NCI-H446 (cell line): ENCODE results near the gene BTD.
"Not testable (repeated sequence)": the region's sequence is repeated elsewhere in the genome, so short reads cannot be mapped to it uniquely, and the experiment has no call there.

Experiments used
- DNase-seq, 2 experiments: peaks; one replicate each; lab custom pipeline; 2025; lab: John Stamatoyannopoulos, UW

BTD gene

GRCh38 chr3:15602816-15603215 is 1.3 kb downstream of the BTD start:
- not testable (repeated sequence) for DNase-seq

DNA sequence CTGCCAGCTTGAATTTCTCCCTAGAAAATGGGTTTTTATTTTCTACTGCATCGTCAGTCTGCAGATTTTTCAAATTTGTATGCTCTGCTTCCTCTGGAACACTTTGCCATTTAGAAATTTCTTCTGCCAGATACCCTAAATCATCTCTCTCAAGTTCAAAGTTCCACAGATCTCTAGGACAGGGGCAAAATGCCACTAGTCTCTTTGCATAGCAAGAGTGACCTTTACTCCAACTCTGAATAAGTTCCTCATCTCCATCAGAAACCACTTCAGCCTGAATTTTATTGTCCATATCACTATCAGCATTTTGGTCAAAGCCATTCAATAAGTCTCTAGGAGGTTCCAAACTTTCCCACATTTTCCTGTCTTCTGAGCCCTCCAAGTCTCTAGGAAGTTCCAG is 3.0 kb downstream of the BTD start:
- not testable (repeated sequence) for DNase-seq

GRCh38 chr3:15606434-15606891 is 4.9 kb downstream of the BTD start:
- no peak for DNase-seq

DNA sequence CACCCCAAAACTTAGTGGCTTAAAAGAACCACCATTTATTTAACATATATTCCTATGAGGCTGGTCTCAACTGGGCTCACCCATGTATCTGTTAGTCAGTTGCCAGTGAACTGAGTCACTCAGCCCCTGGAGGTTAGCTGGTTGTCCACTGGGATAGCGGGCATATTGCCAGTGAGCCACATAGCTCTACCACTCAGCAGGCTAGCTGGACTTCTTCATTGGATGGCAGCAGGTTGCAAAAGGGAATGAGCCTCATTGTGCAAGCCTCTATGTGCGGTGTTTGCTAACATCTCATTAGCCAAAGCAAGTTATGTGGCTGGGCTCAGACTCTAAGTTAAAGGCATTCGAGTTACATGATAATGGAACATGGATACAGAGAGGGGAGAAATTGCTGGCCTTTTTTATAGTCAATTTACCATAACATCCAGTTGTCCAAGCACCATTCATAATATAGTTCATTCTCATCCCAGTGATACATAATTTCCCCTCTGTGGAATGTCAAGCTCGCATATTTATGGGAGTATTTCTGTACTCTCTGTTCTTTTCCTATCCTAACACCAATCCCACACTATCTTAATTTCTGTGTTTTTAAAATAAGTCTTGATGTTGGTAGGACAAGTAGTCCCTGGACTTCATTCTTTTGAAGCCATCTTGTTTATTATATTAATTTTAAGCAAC is 8.7 kb downstream of the BTD start:
- DNase-seq: no peak

GRCh38 chr3:15611018-15611417 is 9.5 kb downstream of the BTD start:
- DNase-seq: no peak

- no peak for DNase-seq
Measured at GRCh38 chr3:15612001-15612400, 10.5 kb downstream of the BTD start.

DNA sequence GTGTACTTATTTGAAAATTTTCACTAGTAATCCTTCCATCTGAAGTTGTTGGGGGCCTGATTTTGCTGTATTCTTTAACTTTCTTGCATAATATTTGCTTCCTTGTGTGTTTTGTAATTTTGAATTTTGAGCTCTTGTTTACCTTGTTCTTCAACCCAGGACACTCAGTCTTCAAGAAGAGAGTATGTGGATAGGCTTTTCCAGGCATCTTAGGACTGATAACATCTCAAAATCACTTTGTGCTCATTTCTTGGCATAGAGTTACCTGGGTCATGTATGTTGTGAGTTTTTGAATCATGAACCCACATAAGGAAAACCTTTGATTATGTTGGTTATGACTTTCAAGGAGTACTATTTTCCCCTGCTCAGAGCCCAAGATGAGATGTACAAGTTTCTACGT is 13.4 kb downstream of the BTD start:
- no peak for DNase-seq

DNA sequence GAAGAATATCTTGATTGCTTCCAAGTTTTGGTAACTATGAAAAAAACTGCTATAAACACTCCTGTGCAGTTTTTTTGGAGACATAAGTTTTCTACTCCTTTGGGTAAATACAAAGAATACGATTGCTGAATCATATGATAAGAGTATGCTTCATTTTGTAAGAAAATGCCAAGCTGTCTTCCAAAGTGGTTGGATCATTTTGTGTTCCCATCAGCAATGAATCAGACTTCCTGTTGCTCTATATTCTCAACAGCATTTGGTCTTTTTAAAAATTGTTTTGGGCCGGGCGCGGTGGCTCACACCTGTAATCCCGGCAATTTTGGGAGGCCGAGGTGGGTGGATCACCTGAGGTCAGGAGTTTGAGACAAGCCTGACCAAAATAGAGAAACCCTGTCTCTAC is 14.5 kb downstream of the BTD start:
- no peak for DNase-seq

- not testable (repeated sequence) for DNase-seq
Measured at GRCh38 chr3:15619659-15620464, 18.3 kb downstream of the BTD start.

DNA sequence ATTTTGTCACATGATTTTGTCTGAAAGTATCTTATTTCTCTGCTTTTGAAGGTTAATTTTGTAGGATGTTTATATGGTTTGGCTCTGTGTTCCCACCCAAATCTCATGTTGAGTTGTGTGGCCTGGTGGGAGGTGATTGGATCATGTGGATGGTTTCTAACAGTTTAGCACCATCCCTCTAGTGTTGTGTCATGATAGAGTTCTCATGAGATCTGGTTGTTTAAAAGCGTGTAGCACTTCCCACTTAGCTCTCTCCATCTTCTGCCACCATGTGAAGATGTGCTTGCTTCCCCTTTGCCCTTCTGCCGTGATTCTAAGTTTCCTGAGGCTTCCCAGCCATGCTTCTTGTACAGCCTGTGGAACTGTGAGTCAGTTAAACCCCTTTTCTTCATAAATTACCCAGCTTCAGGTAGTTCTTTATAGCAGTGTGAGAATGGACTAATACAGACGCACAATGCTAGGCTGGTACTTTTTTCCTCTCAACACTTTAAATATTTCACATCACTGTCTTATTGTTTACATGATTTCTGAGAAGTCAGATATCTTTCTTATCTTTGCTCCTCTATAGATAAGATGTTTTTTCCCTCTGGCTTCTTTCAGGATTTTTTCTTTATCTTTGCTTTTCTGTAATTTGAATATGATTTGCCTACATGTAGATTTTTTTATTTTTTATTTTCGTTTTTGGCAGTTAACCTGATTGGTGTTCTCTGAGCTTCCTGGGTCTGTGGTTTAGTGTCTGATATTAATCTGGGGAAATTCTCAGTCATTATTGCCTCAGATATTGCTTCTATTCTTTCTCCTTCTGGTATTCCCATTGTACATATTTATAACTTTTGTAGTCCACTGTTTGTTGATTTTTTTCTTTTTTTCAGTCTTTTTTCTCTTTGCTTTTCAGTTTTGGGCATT is 22.2 kb downstream of the BTD start:
- DNase-seq: no peak

DNA sequence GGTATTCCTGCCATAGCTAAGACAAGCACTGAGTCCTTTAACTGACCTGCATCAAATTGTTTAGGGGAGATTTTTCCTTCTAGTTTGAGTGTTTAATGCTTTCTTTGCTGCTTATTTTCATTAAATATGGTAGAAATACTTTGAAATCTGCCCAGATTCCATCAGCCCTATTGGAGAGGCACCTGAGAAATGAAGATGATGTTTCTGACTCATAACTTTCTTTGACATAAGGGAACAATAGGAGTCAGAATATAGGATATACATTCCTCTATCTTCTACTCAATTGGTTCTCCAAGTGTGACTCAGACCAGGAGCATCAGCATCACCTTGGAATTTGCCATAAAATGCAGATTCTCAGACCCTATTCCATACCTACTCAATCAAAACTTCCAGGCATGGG is 27.4 kb downstream of the BTD start:
- no peak for DNase-seq

DNA sequence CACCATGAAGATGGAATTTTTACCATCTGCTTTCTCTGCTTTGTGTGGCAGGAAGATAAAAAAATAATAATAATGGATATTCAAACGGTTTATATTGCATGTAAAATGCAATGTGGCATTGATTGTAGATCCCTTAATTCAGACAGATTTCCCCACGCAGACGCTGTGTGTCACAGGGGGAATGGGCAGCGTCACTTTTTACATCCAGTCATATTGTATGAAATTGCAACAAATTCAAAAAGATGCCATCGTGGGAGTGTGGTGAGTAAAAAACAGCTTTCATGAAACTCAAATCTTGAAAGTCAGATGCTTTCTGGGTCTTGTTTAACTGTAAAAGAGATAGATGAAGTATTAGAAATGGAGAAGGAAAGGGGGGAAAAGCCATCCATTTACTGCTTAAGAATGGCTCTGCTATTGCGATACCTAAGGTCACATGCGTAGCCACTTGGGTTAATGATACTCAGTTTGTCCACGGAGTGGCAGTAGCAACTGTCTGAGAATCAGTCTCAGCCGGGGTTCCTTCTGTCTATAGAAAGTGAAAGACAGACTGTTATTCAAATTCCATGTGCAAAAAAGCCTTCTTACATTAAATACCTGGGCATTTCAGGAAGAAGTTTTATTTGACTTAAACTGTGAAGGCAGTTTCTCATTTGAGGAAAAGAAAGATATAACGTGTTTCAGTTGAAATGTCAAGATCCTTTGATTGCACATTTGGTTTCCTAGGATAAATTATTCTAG is 28.5 kb downstream of the BTD start:
- DNase-seq: peak; percentile 10 to 44

GRCh38 chr3:15630646-15631350 is 29.3 kb downstream of the BTD start:
- DNase-seq: no peak

GRCh38 chr3:15631426-15632211 is 30.1 kb downstream of the BTD start:
- DNase-seq: no peak

- no peak for DNase-seq
Measured at GRCh38 chr3:15632212-15632580, 30.7 kb downstream of the BTD start.

DNA sequence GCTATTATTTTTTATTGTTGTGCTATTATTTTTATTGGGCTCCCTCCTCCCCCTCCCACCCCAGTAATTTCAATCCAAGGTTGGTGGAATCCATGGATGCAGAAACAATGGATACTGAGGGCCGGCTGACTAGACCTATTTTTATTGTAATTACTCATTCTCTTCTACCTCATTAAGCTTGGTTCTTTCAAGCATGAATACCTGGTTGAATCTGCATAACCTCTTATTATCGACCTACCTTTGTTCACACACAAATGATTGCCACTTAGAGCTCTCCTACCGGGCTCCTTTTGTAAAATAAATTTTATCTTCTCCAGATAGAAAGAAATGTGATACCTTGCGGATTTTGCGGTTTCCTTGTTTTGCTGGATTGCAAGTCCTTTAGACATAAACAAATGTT is 31.6 kb downstream of the BTD start:
- no peak for DNase-seq

- no peak for DNase-seq
Measured at GRCh38 chr3:15633766-15634598, 32.4 kb downstream of the BTD start.

DNA sequence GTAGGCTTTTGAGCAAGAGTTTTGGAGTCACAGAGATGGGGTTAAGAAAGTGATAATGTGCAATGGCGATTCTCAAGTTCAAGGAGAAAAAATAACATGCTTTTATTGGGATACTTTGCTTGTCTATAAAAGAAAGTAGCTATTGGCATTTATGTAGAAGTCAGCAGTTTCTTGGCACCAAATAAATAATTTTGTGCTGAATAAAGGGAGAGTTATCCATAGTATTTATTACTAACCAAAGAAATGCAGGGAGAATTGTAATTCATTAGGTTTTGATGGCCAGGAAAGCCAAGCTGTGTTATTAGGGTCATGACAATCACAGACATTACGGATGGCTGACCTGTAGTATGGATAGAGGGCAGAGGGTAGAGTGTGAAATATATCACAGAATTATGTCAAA is 33.1 kb downstream of the BTD start:
- DNase-seq: no peak

GRCh38 chr3:15635121-15635661 is 33.6 kb downstream of the BTD start:
- no peak for DNase-seq
